Measurements from ENCODE around the gene NOL4. TPM values are rescaled to one million over a fixed set of nuclear protein-coding genes. Genes with fewer than 3 reads are reported as not detected.
"Not testable (repeated sequence)": the region's sequence is repeated elsewhere in the genome, so short reads cannot be mapped to it uniquely, and the experiment has no call there.

NOL4 gene
- 1.1 TPM for total RNA-seq

GRCh38 chr18:34224423-34225217, at the start of gene NOL4:
Gene NOL4 (minus strand): TSS chr18:34224913. CDS start chr18:34223253, 1,660 bp downstream.
- no peak for DNase-seq (ENCODE audit: low spot score)

- not testable (repeated sequence) for DNase-seq (ENCODE audit: low spot score)
Measured at GRCh38 chr18:34266029-34266428, 41.3 kb upstream of the NOL4 start.

DNA sequence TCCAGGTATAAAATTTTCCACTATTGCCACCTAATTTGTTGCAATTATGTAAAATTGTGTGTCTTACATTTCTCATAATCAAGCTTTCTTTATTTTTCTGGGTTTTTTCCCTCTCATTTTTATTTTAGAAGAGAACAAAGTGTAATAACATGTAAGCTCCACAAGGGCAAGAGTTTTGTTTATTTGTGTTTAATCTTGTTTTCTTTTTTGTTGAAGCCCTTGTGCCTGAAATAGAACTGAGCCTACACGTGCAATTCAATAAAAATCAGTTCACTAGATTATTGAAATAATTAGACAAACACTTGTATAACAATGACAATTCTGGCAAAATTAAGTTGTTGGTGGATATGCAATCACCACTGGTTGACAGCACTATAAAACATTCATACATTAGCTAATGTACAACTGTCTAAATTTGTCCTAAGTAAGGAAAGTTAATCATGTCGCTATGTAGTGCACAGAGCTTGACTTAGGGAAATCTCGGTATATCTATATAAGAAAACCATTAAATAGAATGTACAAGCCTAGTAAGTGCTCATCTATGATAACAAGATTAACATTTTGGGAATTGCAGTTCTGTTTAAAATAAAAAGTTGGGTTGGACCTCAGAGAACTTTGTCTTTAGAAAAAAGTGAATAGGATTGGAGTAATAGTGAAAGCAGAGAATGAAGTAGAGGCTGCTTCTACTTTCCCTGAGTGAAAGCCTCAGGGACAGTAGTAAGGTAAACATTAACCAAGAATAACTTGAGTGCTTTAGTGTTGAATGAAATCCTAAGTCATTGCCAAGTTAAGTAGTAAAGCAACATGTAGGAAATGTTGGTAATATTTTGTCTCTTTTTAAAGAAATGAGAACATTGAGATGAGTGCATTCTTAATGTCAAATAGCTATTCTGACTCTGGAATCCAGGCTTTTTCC, 37.4 kb upstream of the NOL4 start:
- DNase-seq (ENCODE audit: low spot score), result no peak

DNA sequence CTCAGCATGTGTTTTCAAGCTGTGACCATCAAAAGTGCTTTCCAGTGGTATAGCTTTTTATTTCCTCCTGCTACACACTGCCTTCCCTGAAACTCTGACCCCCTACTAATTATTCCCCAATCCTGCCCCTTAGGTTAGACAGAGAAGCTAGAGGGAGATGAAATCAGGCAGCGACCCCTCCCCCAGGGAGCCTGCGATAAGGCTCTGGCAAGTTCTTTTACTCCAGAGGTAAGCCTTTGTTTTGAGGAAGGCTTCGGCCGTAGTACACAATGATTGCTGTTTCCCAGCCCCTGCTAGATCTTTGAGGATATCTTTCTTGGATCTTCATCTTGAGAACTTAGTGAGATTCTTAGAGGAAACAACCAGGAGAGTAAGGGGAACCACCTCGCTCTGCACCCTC, 33.5 kb upstream of the NOL4 start:
- no peak for DNase-seq (ENCODE audit: low spot score)

DNA sequence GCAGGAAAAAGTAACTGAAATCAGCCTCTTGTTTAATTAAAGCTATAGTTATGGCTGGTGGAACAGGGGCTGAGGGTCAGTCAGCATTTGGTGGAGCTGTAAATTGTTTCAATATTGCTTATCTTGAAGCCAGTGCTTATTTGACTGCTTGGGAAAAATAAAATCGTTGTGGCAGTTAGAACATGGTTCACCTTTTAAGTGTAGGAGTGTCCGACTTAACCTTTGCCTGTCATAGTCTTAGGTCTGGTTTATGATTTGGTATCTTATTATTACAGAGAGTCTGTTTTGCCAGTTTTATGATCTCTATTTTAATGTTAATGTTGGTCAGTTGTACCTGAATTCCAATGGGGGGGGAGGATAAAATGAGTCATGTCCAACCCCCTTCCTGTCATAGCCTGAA, 27.2 kb upstream of the NOL4 start:
- DNase-seq (ENCODE audit: low spot score), result no peak

DNA sequence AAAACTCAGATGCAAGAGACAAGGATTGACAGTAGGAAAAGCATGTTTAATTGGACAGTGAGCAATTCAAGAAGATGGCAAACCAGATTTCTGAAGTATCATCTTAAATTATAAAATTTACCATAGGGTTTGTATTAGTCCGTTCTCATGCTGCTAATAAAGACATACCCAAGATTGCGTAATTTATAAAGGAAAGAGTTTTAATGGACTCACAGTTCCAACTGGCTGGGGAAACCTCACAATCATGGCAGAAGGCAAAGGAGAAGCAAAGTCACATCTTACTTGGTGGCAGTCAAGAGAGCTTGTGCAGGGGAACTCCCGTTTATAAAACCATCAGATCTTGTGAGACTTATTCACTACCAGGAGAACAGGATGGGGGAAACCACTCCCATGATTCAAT, 24.0 kb upstream of the NOL4 start:
- no peak for DNase-seq (ENCODE audit: low spot score)

DNA sequence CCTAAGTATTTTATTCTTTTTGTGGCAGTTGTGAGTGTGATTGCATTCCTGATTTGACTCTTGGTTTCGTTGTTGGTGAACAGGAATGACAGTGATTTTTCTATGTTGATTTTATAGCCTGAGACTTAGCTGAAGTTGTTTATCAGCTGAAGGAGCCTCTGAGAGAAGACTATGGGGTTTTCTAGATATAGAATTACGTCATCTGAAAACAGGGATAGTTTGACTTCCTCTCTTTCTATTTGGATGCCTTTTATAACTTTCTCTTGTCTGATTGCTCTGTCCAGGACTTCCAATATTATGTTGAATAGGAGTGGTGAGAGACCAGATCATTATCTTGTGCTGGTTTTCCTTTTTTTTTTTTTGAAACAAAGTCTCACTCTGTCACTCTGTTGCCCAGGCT, 18.0 kb upstream of the NOL4 start:
- DNase-seq (ENCODE audit: low spot score), result no peak

- not testable (repeated sequence) for DNase-seq (ENCODE audit: low spot score)
Measured at GRCh38 chr18:34233781-34234388, 9.2 kb upstream of the NOL4 start.

DNA sequence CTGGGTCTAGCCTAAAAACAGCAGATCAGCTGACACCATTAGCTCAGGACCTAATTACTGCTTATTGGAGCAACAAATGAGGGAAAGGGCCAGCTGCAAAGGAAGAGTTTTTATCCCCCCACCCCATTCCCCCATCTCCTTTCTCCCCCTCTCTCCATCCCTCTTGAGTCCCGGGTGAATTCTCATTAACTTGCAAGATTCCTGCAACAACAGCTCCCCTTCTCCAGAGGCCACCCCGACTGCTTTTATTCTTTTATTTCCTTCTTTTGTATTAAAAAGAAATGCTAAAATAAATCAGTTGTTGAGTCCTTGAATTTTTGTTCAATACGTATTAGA, 473 bp upstream of the NOL4 start:
- no peak for DNase-seq (ENCODE audit: low spot score)

DNA sequence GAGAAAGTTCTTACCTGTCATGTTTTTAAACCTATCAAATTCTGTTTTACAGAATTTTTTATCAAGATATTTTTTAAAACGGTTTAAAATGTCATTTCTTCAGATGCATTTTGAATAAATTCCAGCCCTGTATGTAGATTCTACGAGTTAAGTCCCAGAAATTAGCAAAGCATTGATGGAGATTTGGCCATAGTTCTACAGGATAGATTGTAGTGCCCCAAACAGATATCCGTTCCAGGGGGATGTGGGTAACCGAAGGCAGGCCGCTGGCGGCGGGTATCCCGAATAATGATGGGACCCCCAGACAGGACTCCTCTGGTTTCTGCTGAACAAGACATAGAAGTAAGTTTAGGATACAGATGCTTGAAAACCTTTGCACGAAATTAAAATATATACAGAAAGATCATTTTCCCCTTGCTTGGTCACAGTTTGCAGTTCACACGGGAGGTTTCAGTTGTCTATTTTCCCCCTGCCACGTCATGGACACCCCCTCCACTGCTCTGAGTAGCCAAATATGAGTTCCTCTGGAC, 755 bp downstream of the NOL4 start:
- no peak for DNase-seq (ENCODE audit: low spot score)

- DNase-seq (ENCODE audit: low spot score), result no peak
Measured at GRCh38 chr18:34223164-34223892, 1.4 kb downstream of the NOL4 start.

- DNase-seq (ENCODE audit: low spot score), result no peak
Measured at GRCh38 chr18:34222307-34223163, 2.2 kb downstream of the NOL4 start.

GRCh38 chr18:34221971-34222306, 2.8 kb downstream of the NOL4 start:
- no peak for DNase-seq (ENCODE audit: low spot score)

GRCh38 chr18:34220081-34220815, 4.5 kb downstream of the NOL4 start:
- DNase-seq (ENCODE audit: low spot score), result no peak

- no peak for DNase-seq (ENCODE audit: low spot score)
Measured at GRCh38 chr18:34219651-34220050, 5.1 kb downstream of the NOL4 start.

- DNase-seq (ENCODE audit: low spot score), result no peak
Measured at GRCh38 chr18:34212511-34212910, 12.2 kb downstream of the NOL4 start.

DNA sequence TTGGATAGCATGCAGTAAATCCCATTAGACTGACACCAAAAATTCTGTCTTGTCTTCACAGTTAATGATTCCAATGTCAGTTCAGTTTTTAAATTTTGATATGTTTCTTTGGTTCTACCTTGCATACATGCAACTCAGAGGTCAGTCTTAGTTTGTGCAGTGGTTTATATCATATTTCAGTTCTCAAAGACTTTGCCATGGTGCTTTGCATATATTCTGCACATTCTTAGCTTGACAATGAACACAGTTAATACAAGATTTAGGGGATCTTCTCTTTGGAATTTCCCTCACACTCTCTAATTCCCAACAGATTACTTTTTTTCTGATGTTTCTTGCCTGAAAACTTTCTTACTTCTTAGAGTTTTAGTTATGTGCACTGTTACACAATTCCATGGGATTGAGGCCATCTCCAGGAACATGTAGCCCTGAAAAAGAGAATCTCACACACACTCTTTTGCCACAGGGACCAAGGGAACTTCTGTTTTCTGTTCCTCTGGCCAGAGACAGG, 17.3 kb downstream of the NOL4 start:
- no peak for DNase-seq (ENCODE audit: low spot score)

DNA sequence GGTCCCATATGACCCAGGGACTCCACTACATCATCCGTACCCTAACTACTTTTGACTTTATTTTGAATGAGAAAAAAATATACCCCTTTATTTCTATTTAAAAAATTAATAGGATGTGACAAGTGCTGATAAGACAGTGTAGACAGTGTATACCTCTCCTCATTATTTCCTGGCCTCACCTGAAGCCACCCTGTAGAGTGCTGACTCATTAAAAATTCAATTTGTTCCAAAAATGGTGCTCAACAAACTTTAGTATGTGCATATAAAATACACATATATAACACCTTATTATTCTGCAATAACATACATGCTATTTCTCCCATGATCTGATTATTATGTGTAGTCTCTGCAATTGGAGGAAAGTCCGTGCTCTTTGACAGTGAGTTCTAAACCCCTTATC, 20.8 kb downstream of the NOL4 start:
- DNase-seq (ENCODE audit: low spot score), result no peak

GRCh38 chr18:34196256-34196655, 28.5 kb downstream of the NOL4 start:
- DNase-seq (ENCODE audit: low spot score), result no peak

- DNase-seq (ENCODE audit: low spot score), result no peak
Measured at GRCh38 chr18:34194239-34194638, 30.5 kb downstream of the NOL4 start.

Data from mucosa of gallbladder (tissue), 1 donor.